ENCODE data around the gene TRA2B.
"Not testable (repeated sequence)": the region's sequence is repeated elsewhere in the genome, so short reads cannot be mapped to it uniquely, and the experiment has no call there.

TRA2B gene

DNA sequence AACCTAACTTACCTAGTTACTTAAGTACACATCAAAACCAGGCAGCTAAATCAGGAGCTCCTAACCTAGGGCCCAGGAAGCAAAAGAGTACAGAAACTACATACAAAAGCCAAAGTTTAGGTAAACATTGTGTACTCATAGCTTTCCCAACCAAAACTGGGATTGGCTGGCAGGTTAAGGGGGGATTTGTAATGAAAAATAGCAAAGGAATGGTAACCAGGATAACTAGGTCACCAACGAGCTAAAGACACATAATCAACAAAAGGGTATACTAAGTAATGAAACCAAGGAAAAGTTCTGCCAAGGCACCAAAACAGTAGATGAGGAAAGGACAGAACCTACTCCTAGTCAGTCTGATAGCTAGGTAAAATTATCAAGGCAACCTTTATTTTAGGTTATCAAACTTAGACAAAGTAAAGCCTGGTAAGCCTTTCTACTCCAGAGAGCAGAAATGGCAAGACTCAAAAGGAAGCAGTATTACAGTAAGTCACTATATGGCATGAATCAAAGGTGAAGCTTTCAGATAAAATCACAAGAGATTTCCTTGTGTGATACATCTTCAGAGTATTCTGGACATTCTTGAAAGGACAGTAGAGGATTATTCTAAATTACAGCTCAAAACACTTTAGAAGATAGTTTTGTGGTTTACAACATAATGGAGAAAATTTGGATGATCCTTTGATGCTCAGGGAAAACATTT, 10.2 kb downstream of the TRA2B start:
- no peak for DNase-seq (ENCODE audit: low read depth)

DNA sequence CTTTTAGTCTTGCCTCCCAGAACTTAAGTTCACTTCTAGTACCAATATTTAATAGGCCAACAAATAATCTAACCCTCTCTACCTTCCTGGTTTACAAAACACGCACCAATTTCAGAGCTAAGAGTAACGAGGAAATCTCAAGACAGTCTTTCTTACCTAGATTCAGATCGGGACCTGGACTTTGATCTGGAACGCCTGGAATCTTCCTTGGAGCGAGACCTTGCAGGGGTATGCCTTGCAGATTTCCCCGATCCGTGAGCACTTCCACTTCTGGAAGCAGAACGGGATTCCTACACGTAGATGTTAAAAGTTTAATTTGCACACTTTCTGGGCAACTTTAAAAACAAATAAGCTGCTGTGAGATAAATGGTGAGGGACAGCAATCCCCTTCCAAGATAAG, 11.4 kb downstream of the TRA2B start:
- no peak for DNase-seq (ENCODE audit: low read depth)

DNA sequence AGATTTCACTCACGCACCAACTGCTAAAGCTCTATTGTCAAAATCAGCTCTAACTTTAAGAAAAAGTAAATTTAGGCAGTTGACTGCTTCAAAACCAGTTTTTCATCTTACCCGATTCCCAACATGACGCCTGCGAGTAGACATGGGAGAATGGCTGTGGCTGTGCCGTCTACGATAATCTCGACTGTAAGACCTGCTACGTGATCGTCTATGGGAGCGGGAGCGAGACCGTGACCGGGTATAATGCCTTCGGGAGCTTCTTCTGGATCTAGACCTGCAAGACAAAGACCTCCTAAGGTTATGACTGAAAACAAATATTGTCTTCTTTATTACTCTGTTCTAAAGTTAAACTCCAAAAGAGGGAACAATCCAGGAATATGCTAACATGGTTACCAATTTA, 12.5 kb downstream of the TRA2B start:
- DNase-seq (ENCODE audit: low read depth), result no peak

- DNase-seq (ENCODE audit: low read depth), result no peak
Observed at GRCh38 chr3:185924375-185924774, 13.4 kb downstream of the TRA2B start.

DNA sequence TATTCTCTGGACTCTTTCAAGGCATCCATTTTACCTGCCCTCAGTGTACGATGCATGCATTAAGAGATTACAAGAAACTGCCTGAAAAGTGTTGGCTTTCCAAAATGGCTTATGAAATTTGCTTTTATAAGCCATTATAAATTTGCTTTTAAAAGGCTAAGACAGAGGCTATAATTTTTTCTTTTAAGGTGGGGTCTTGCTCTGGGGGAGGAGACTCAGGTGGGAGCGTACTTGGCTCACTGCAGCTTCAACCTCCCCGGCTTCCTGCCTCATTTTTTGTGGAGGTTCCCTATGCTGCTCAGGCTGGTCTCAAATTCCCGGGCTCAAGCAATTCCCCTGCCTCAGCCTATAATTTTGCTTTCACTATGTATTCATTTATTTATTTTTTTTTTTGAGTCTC, 17.6 kb downstream of the TRA2B start:
- DNase-seq (ENCODE audit: low read depth), result no peak

DNA sequence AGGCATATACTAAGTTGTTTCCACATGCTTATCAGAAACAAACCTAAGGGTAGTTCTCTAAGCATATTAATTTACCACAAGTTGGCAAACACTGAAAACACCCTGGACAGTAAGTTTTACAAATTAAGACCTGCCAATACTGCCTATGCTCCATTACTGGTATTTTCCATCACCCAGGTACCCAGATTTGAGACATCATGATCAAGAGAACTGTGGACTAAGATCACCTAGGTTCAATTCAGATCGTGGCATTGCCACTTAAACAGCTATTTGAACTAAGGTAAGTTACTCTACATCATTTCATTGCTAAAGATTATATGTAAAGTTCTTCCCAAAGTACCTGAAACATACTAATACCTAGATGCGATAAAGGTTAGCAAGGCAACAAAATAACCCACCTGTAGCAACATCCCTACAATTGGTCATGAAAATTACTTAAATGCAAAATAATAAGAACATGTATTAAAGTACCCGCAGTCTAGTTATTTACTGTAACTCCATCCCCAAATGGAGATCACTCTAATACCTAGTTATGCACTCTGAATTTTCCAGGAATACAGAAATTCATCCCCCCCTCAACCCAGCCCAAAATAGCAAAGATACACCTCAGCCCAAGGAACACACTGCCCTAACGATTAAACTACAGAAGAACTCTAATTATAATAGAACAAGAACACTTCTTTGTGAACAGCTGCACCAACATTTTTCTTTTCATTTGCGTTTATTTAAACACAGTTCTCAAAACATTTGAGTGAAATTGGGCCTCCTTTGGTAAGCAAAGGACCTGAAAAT, 21.6 kb downstream of the TRA2B start:
- DNase-seq (ENCODE audit: low read depth), result no peak

GRCh38 chr3:185915642-185916041, 22.2 kb downstream of the TRA2B start:
- DNase-seq (ENCODE audit: low read depth), result no peak

- no peak for DNase-seq (ENCODE audit: low read depth)
Observed at GRCh38 chr3:185914911-185915629, 22.7 kb downstream of the TRA2B start.

DNA sequence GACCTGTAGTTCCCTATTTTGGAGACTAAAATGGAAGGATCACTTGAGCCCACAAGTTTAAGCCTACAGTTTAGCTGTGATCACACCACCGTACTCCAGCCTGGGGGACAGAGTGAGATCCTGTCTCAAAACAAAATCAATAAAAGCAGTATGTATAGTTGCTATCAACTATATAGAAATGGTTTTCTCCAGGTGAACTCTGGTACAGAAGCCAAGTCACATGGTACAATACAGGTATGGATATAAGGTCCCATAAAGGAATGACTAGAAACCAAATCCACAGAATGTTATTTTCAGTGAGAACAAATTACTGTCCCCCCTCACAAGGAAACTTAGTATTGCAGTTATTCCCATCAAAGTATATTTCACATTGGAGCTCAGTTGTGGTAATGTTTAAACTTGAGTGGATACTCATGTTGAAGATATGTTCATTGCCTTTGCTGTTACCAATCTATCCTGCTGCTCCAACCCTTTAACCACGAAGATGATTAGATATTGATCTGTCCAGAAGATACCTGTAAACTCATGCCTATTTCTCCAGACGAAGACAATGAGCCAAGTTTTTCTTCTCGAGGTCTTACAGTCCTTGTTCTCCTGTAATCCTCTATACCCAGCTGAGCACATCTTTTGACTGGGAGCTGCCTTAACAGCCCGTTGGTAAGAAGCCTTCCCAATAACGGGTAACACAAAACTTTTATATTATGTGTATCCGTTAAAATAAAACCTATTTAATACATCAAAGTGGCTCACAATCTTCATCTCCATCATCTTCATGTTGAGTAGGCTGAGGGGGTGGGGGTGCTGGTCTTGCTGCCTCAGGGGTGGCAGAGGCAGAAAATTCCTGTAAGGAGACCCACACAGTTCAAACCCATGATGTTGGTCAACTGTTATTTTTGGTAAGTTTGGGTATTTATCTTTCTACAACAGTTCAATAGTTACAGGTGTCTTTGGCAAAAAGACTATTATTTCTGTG, 24.6 kb downstream of the TRA2B start:
- DNase-seq (ENCODE audit: low read depth), result no peak

GRCh38 chr3:185912512-185912911, 25.3 kb downstream of the TRA2B start:
- no peak for DNase-seq (ENCODE audit: low read depth)

DNA sequence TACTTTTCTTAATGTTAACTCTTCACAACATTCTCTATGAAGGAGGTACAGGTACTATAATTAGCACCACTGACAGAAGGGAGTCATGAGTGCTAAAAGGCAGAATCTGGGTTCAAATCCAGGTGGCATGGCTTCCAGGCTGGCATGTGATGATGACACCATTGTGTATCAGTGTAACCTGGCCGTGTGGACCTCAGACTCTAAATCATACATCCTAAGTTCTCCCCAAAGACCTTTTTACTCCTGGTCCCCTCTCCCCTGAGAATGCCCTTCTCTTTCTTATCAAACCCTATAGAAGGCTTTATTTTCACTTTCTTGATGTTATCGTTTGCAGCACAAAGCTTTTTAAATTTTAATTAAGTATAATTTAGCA, 26.8 kb downstream of the TRA2B start:
- not testable (repeated sequence) for DNase-seq (ENCODE audit: low read depth)

- DNase-seq (ENCODE audit: low read depth), result not testable (repeated sequence)
Observed at GRCh38 chr3:185910322-185911075, 27.3 kb downstream of the TRA2B start.

DNA sequence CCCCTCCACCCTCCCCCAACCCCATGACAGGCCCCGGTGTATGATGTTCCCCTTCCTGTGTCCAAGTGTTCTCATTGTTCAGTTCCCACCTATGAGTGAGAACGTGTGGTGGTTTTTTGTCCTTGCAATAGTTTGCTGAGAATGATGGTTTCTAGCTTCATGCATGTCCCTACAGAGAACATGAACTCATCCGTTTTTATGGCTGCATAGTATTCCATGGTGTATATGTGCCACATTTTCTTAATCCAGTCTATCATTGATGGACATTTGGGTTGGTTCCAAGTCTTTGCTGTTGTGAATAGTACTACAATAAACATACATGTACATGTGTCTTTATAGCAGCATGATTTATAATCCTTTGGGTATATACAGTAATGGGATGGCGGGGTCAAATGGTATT, 27.9 kb downstream of the TRA2B start:
- DNase-seq (ENCODE audit: low read depth), result not testable (repeated sequence)

- DNase-seq (ENCODE audit: low read depth), result no peak
Observed at GRCh38 chr3:185900228-185900627, 37.6 kb downstream of the TRA2B start.

DNA sequence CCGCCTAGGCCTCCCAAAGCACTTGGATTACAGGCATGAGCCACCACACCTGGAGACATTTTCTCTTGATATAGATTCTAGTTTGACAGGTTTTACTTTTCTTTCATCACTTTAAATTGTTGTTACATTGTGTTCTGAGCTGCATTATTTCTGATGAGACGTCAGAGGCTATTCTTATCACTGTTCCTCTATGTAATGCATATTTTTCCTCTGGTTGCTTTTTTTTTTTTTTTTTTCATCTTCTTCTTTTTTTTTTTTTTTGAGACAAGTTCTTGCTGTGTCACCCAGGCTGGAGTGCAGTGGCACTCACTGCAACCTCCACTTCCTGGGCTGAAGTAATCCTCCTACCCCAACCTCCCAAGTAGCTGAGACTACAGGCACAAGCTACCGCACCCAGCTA, 41.2 kb downstream of the TRA2B start:
- DNase-seq (ENCODE audit: low read depth), result no peak

DNA sequence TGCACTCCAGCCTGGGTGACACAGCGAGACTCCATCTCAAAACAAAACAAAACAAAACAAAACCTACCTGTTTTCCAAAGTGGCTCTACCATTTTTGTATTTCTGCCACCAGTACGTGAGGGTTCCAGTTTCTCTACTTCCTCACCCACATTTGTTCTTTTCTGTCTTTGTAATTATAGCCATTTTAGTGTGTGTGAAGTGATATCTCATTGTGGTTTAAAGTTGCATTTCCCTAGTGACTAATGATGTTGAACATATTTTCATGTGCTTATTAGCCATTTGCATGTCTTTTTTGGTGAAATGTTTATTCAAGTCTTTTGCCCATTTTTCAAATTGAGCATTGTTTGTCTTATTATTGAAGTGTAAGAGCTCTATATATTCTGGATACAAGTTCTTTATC, 50.7 kb downstream of the TRA2B start:
- DNase-seq (ENCODE audit: low read depth), result no peak

DNA sequence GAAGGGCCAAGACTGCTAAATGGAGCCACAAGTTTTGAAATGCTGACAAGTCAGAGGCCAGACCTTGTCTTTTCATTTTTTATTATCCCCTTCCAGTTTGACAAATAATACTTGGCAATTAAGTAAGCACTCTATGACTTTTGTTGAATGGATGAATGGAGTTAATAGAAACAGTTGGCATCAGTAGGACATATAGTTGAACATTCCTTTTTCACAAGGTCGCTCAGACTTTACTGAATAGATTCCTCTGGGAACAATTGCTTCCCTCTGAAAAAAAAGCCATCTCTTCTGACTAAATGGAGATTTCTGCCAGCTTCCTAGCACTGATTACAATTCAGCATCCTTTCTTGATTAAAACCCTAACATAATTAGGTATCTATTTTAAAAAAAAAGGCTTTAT, 53.2 kb downstream of the TRA2B start:
- no peak for DNase-seq (ENCODE audit: low read depth)

DNA sequence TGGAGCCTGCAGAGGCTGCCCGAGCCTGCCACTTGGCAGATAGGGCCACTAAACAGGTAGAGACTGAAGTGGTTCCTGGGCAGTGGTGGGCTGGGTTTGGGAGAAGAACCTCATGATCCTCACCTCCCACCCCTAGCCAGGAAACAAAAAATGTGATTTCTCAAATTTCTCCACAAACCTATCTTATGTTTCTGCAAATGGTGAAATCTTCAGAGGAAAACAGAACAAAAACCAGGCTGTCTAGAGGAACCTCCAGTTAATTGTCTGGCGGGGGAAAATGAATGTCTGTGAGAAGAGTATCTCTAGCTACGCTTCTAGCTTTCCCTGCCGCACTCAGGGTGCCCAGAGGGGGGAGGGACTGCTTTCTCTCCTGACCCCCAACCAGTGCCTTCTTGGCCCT, 55.9 kb downstream of the TRA2B start:
- DNase-seq (ENCODE audit: low read depth), result no peak

GRCh38 chr3:185880600-185880999, 57.2 kb downstream of the TRA2B start:
- no peak for DNase-seq (ENCODE audit: low read depth)

- DNase-seq (ENCODE audit: low read depth), result no peak
Observed at GRCh38 chr3:185878920-185879319, 58.9 kb downstream of the TRA2B start.

DNA sequence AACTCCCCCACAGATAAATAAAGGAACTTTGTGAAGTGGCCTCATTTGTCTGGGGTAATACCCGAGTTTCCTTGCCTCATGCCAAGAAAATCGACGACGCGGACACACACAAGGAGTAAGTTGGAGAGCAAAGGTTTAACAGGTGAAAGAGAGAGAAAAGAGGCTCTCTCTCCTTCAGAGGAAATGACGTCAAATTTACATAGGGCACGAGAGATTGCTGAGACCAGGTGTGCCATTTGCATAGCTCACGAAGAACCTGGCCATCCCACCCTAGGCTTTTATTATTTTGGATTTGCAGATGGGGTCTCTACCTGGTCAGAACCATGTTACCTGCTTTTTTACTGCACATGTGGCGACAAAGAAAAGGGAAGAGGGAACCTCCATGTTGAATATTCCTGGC, 63.7 kb downstream of the TRA2B start:
- DNase-seq (ENCODE audit: low read depth), result no peak

Data from stimulated activated CD8-positive, alpha-beta memory T cell treated with anti-CD3 and anti-CD28 coated beads, Interleukin-15, amount 100 ng/mL, for 24 hours (primary cell).